HepG2 (cell line): Measurements from ENCODE around the gene CDT1. TPM values are rescaled to one million over a fixed set of nuclear protein-coding genes. Genes with fewer than 3 reads are reported as not detected.

Source experiments
- ATAC-seq: fragments of 200-7000 bp; cut with Tn5 transposase; 3 replicates; pipeline ENCODE4 v1.9.1; 2020; ENCODE audit warnings: mild to moderate bottlenecking, moderate library complexity
- BruUV-seq: library from RNA; stranded (reverse); fragments of 400-500 nt; replicated peaks from 2 replicates; lab custom pipeline; 2021; lab: Mats Ljungman, UMichigan
- CTCF ChIA-PET: fragments of 300-600 bp; formaldehyde crosslinking; extraction: SDS; loops from one replicate; lab custom pipeline; 2021; ENCODE audit warnings: low total read pairs, inconsistent platforms, low intra/inter-chr PET ratio; lab: Yijun Ruan, JAX
- POLR2A ChIA-PET: fragments of 350-600 bp; sonication (Branson Sonifier 250); formaldehyde crosslinking; loops from one replicate; lab custom pipeline; 2020; ENCODE audit warnings: antibody characterized with exemption, inconsistent platforms; lab: Yijun Ruan, JAX
- DNase-seq: peaks from one replicate; pipeline ENCODE4 v3.0.0-alpha.2; 2015; ENCODE audit warnings: low spot score
- FAIRE-seq: peaks from 3 replicates; lab custom pipeline; 2011; peaks lifted over from hg19 to GRCh38; lab: Jason Lieb, UNC
- H2AFZ ChIP-seq: one replicate; pipeline ENCODE4 v1.6.1; 2011; ENCODE audit warnings: low read length, inconsistent platforms
- H3K27ac ChIP-seq: fragments of 300-600 bp; 3 replicates; pipeline ENCODE4 v1.8.0; 2011; ENCODE audit warnings: mixed run types, mild to moderate bottlenecking, mixed read lengths, low read length, inconsistent platforms; ENCODE audit not compliant: insufficient read depth; ENCODE audit errors: extremely low read length
- H3K27me3 ChIP-seq, 2 experiments: fragments of 200-600 bp in 1 of 2; 2 replicates in 1 of 2; 3 replicates in 1 of 2; pipeline versions ENCODE4 v1.6.0 to v1.8.0; 2011; ENCODE audit warnings: low read length in 2 of 2, mild to moderate bottlenecking in 2 of 2, moderate library complexity in 2 of 2, inconsistent platforms in 1 of 2; ENCODE audit not compliant: insufficient read depth in 2 of 2, control insufficient read depth in 1 of 2
- H3K36me3 ChIP-seq, 2 experiments: fragments of 200-600 bp in 1 of 2; replicated peaks in 1 of 2; 2 replicates in 1 of 2; 3 replicates in 1 of 2; pipeline versions ENCODE4 v1.5.1 to v1.8.0; 2011; ENCODE audit warnings: low read length in 2 of 2, inconsistent platforms in 1 of 2; ENCODE audit not compliant: insufficient read depth in 2 of 2, control insufficient read depth in 1 of 2
- H3K4me1 ChIP-seq: 2 replicates; pipeline ENCODE4 v1.5.1; 2012; ENCODE audit warnings: low read length, inconsistent platforms; ENCODE audit not compliant: insufficient read depth
- H3K4me2 ChIP-seq: 2 replicates; pipeline ENCODE4 v1.6.0; 2011; ENCODE audit warnings: low read depth, low read length, inconsistent platforms
- H3K4me3 ChIP-seq, 3 experiments: fragments of 200-600 bp in 1 of 3; sonication (generic), shearing (Covaris generic) in 1 of 3; replicated peaks in 1 of 3; 2 replicates each; pipeline ENCODE4 v1.5.1; 2011 to 2016; ENCODE audit warnings: low read length in 3 of 3, inconsistent platforms in 2 of 3, low read depth in 2 of 3, mild to moderate bottlenecking in 2 of 3, control low read depth in 1 of 3, mixed read lengths in 1 of 3; ENCODE audit not compliant: insufficient read depth in 1 of 3
- H3K79me2 ChIP-seq: one replicate; pipeline ENCODE4 v1.6.1; 2011; ENCODE audit warnings: low read length, inconsistent platforms; ENCODE audit not compliant: insufficient read depth
- H3K9ac ChIP-seq: 2 replicates; pipeline ENCODE4 v1.6.0; 2011; ENCODE audit warnings: mild to moderate bottlenecking, low read depth, low read length, inconsistent platforms; ENCODE audit not compliant: insufficient read depth
- H3K9me3 ChIP-seq: 2 replicates; pipeline ENCODE4 v1.5.1; 2012; ENCODE audit warnings: mild to moderate bottlenecking, low read length
- H4K20me1 ChIP-seq: 2 replicates; pipeline ENCODE4 v1.6.0; 2011; ENCODE audit warnings: inconsistent platforms, mild to moderate bottlenecking, low read length, moderate library complexity; ENCODE audit not compliant: insufficient read depth
- CEBPG ChIP-seq: IDR thresholded peaks from 2 replicates; pipeline ENCODE4 v1.6.1; 2016
- DNMT3B ChIP-seq: conservative IDR thresholded peaks from 2 replicates; pipeline ENCODE4 v1.6.1; 2016; ENCODE audit warnings: missing biosample characterization, control low read depth
- FIP1L1 ChIP-seq: fragments of 200-400 bp; formaldehyde crosslinking; IDR thresholded peaks from 2 replicates; pipeline ENCODE4 v1.6.1; 2018; ENCODE audit warnings: low read depth, mild to moderate bottlenecking, low read length, moderate library complexity, borderline replicate concordance; ENCODE audit not compliant: insufficient read depth
- GLMP ChIP-seq: sonication (generic); formaldehyde crosslinking; IDR thresholded peaks from 2 replicates; pipeline ENCODE4 v1.9.0; 2021; ENCODE audit warnings: missing genetic modification reagents, mild to moderate bottlenecking, borderline replicate concordance
- MAFG ChIP-seq: sonication (generic); formaldehyde crosslinking; IDR thresholded peaks from 2 replicates; pipeline ENCODE4 v1.5.1; 2020; ENCODE audit warnings: mild to moderate bottlenecking, missing genetic modification reagents
- PHF21A ChIP-seq: sonication (generic); formaldehyde crosslinking; IDR thresholded peaks from 2 replicates; pipeline ENCODE4 v1.5.0; 2020; ENCODE audit warnings: mild to moderate bottlenecking, missing genetic modification reagents
- ZNF484 ChIP-seq: sonication (generic); formaldehyde crosslinking; IDR thresholded peaks from 2 replicates; pipeline ENCODE4 v1.5.1; 2020; ENCODE audit warnings: mild to moderate bottlenecking, low read depth, missing genetic modification reagents, borderline replicate concordance
- ZNF580 ChIP-seq: IDR thresholded peaks from 2 replicates; pipeline ENCODE4 v1.6.1; 2016; ENCODE audit warnings: low read depth, borderline replicate concordance
- ZNF616 ChIP-seq: sonication (generic); formaldehyde crosslinking; IDR thresholded peaks from 2 replicates; pipeline ENCODE4 v1.5.0; 2020; ENCODE audit warnings: low read depth, mild to moderate bottlenecking, missing genetic modification reagents
- WGBS: methylation state at CpG from one replicate; pipeline ENCODE4 v1.1.6; 2017; ENCODE audit warnings: low lambda C conversion rate; 5-methylcytosine and 5-hydroxymethylcytosine counted together
- in situ Hi-C: cut with HindIII; loops from 2 replicates; pipeline ENCODE4 v1.10.0; 2017; ENCODE audit warnings: low pct_unique_long_range_greater_than_20kb; ENCODE audit not compliant: extremely low pct_ligation_motif_present
- intact Hi-C: fragments of 100-400 bp; cut with micrococcal nuclease; formaldehyde crosslinking; loops from one replicate; pipeline ENCODE4 v1.10.0; 2022; ENCODE audit not compliant: unreplicated experiment
- polyA plus RNA-seq, 8 experiments: library from polyadenylated mRNA; depleted of rRNA in 3 of 8; stranded (reverse) in 7 of 8; unstranded in 1 of 8; fragments of >200 nt; fragmentation: Illumina TruSeq in 4 of 8; extraction: Trizol in 4 of 8; gene quantifications; 2 replicates each; pipeline versions ENCODE4 v1.2.1 to v1.2.3, GENCODE V29; 2011 to 2016; ENCODE audit warnings: low read depth in 4 of 8, missing spikeins in 1 of 8, mixed read lengths in 1 of 8; ENCODE audit not compliant: insufficient read depth in 1 of 8
- total RNA-seq, 5 experiments: library from RNA; depleted of rRNA; stranded (reverse); fragments of >200 nt; fragmentation: Illumina TruSeq; extraction: Trizol; gene quantifications; 2 replicates each; pipeline ENCODE4 v1.2.3, GENCODE V29; 2016; ENCODE audit warnings: low read depth in 1 of 5
- TF ChIP-seq, protein P1 (sequence below), 2 experiments: IDR thresholded peaks; 2 replicates each; pipeline ENCODE4 v1.6.1; 2011 to 2012; ENCODE audit warnings: low read length in 2 of 2, borderline replicate concordance in 1 of 2, low read depth in 1 of 2, mild to moderate bottlenecking in 1 of 2, moderate library complexity in 1 of 2
- TF ChIP-seq, protein P2 (sequence below): sonication (generic); formaldehyde crosslinking; conservative IDR thresholded peaks from 2 replicates; pipeline ENCODE4 v1.4.0; 2020; ENCODE audit warnings: missing genetic modification reagents

CDT1 gene
- total and polyA plus RNA-seq, 2 of the 13 experiments (the other 11 are each of a cell fraction or from before 2014, with no cell fraction given), result 23.1 to 23.8 TPM

DNA sequence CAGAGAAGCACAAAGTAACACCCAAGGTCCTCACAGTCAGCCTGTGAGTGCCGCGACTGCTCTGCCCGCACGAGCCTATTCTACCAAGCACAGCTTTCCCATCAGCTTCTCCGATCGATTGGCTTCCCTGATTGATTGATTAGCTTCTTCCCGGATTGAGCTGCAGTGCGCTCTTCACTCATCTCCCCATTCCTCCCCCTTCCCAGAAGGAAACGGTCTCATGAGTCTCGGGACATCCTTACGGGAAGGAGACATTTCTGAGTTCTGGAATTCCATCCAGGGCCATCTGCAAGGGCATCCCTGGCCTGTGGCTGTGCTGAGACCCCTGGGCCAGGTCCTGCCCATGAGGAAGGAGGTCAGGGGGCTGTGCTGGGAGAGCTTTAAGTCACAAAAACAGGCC, 36.6 kb upstream of the CDT1 start (continued):
- TF ChIP-seq, protein P1, sequence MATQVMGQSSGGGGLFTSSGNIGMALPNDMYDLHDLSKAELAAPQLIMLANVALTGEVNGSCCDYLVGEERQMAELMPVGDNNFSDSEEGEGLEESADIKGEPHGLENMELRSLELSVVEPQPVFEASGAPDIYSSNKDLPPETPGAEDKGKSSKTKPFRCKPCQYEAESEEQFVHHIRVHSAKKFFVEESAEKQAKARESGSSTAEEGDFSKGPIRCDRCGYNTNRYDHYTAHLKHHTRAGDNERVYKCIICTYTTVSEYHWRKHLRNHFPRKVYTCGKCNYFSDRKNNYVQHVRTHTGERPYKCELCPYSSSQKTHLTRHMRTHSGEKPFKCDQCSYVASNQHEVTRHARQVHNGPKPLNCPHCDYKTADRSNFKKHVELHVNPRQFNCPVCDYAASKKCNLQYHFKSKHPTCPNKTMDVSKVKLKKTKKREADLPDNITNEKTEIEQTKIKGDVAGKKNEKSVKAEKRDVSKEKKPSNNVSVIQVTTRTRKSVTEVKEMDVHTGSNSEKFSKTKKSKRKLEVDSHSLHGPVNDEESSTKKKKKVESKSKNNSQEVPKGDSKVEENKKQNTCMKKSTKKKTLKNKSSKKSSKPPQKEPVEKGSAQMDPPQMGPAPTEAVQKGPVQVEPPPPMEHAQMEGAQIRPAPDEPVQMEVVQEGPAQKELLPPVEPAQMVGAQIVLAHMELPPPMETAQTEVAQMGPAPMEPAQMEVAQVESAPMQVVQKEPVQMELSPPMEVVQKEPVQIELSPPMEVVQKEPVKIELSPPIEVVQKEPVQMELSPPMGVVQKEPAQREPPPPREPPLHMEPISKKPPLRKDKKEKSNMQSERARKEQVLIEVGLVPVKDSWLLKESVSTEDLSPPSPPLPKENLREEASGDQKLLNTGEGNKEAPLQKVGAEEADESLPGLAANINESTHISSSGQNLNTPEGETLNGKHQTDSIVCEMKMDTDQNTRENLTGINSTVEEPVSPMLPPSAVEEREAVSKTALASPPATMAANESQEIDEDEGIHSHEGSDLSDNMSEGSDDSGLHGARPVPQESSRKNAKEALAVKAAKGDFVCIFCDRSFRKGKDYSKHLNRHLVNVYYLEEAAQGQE (IDR thresholded peaks at IDR 0.05; ENCODE audit: borderline replicate concordance in 1 of 2, low read depth in 1 of 2, low read length in 2 of 2), result no peak
- TF ChIP-seq, protein P2, sequence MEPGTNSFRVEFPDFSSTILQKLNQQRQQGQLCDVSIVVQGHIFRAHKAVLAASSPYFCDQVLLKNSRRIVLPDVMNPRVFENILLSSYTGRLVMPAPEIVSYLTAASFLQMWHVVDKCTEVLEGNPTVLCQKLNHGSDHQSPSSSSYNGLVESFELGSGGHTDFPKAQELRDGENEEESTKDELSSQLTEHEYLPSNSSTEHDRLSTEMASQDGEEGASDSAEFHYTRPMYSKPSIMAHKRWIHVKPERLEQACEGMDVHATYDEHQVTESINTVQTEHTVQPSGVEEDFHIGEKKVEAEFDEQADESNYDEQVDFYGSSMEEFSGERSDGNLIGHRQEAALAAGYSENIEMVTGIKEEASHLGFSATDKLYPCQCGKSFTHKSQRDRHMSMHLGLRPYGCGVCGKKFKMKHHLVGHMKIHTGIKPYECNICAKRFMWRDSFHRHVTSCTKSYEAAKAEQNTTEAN, result no peak
- no peak for TF ChIP-seq PHF21A (CRISPR knock-in tag)
- no peak for TF ChIP-seq FIP1L1
- no peak for TF ChIP-seq MAFG
- no peak for TF ChIP-seq DNMT3B (CRISPR knock-in tag)
- no peak for TF ChIP-seq ZNF580

DNA sequence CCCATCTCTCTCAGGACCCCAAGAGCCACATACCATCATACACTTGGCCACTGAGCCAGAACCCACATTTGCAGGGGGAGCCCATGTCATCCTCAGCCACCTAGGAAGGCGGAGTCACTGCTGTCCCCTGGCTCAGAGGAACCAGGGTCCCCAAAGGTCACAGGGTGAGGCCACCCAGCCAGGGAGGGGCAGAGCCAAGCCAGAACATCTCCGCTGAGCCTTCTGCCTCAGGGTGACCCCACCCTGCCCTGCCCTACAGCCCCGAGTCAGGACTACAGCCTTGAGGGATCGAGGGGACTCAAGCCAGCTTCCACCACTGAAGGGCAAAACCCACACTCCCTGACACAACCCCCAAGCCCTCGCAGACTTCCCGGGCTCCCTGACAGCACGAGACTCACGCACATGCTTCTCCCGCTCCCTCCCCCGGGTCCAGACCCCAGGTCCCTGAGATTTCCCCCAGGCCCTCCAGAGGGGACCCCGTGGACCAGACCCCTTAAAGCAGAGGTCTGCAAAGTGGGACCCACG, 36.0 kb upstream of the CDT1 start:
- Histone ChIP-seq H3K9ac (no peak overlapping the region), H3K36me3 (peaks cover 0 to 4% of the 10 kb centered on the region in 2 experiments; a peak in 3 of 5 replicates), H3K4me2 (no peak overlapping the region), H2AFZ (no peak overlapping the region), H3K27me3 (no peaks in the 10 kb centered on the region), H3K9me3 (no peaks in the 10 kb centered on the region), H3K4me1 (peaks cover 56% of the 10 kb centered on the region), H3K4me3 (no peak overlapping the region), H3K27ac (no peak overlapping the region), H4K20me1 (peaks cover 33% of the 10 kb centered on the region; the same call in 1 of the 2 replicates), H3K79me2 (peaks cover 24% of the 10 kb centered on the region)
- FAIRE-seq (no peak), ATAC-seq (no peak), DNase-seq (no peak)
- ChIA-PET POLR2A (no interaction called here), CTCF (no interaction called here)
- no TSS peak for BruUV-seq
- WGBS, result 98% methylated on average over 8 of the region's 12 CpGs
- intact Hi-C loops (no loop called here), in situ Hi-C loops (no loop called here)
- TF ChIP-seq CEBPG (CRISPR knock-in tag) (no peak), ZNF484 (CRISPR knock-in tag) (no peak), ZNF616 (CRISPR knock-in tag) (no peak), GLMP (CRISPR knock-in tag) (no peak)
